ENCODE results near the gene SCN11A.

SCN11A gene

DNA sequence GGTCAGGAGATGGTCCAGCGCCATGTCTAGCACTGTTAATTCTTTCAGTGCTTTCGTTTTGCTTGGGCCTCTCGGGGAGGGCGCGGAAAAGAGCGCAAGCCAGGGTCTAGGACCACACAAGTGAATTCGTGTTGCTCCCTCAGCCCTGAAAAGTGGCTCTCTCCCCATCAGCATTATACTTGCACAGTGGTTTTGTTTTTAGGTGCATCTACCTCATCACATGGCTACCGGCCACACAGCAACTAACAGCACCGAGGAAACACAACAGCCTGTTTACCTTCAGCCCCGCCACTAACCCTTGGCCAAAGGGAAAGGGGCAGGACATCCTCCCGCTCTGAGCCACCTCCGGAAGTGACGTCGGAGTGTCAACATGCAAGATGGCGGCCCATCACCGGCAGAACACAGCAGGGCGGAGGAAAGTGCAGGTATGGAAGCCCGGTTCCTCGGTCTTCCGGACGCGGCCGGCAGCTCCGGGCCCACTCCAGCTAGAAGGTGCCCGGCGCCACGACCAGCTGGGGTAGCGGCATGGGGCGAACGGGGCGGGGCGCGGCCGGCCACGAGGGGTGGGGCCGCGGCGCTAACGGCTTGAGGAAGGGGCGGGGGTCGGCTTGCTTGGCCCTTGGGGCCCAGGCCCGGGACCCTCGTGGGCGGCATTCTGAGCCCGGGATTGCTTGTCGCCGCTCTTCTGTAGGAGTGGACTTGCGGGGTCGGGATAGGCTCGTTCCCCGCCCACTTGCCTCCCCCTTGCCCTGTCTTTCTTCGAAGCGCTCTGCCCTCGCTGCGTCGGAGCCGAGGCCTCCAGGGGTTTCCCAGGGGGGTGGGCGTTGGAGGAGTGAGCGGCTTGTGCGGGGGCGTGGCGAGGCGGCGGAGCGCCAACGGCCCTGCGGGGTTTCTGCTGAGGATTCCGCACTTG lies at the start of gene SCN11A, which contains the start of gene WDR48:
SCN11A (minus strand) TSS at position 296 of the 913 bp plus-strand sequence. CDS start 101,582 bp downstream, outside the sequence.
WDR48 (plus strand) TSS at position 368 of the 913 bp plus-strand sequence; CDS start at position 378, 10 bp downstream.
- peak; percentile 85 for DNase-seq (ENCODE audit: low read depth)

DNA sequence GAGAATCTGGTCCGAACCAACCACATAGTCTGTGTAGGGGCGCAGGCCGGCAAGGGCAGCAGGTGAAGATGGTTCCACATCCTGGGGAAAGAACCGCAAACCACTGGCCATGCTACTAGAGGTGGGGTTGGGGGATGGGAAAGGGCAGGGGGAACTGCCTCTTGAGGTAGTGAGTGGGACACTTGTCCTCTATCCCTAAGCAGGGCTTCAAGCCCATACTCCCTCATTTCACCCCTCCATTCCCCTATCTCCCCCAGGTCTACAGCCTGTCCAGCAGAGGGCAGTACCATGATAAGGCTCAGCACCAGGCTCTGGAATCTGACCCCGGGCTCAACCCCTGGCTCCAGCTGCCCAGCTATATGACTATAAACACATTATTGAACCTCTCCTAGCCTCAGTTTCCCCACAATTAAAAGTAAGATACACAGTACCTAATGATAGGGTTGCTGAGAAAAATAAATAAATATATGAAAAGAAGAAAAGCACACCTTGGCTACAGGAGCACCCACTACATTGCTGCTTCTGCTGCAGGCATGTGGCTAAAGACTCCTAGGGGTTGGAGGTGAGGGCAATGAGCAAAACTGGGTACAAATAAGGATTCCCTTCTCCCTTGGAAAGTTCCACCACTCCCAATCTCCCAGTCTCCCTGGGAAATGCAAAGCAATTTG lies 49.4 kb upstream of the SCN11A start:
- peak; percentile 23 for DNase-seq (ENCODE audit: low read depth)

DNA sequence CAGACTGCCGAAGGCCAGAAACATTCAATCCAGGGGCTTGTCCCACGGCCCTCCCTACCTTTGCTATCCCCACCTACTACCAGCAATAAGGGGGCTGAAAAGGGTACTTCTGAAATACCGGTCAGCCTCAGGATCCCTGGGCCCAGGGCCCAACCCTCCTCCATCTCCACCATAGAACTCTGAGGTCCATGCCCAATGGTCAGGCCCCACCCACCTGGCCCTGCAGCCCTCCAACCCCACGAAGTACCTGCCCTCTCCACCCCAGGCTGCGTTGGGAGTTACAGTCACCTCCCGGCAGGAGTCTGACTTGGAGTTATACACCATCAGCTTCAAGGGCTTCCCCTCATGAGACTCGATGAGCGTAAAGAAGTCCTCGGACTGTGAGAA lies 48.7 kb upstream of the SCN11A start:
- no peak for DNase-seq (ENCODE audit: low read depth)

DNA sequence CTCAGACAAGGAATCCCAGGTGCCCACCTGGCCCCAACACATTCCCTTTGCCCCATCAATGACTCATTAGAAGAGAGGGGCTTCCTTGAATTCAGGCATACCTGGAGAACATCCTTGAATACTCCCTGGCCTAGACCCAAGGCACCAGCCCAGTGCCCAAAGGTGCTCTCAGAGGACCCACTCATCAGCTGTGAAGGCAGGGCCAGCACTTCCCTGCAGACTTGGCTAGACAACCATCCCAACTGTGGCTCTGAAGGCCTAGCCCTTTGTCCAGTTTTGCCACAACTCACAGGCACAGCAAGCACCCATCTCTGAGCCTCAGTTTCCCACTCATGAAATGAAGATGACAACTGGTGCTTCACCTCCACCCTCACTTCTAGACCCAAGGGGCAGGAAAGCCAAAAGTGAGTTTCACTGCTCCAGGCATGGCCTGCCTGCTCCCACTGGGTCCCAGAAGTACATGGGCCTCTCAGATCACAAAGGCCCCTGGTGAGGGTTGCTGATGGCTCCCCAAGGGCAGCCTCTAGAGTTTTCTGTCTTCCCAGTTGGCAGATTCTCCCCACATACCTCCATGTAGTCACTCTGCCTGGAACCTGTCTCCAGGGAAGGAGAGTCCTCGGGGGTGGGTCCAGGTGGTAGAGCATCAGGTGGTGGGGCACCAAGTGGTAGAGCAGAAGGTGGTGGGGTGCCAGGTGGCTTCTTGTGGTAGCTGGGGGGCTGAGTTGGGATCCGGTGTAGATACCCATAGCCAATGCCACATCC lies 48.2 kb upstream of the SCN11A start:
- DNase-seq (ENCODE audit: low read depth), result no peak

DNA sequence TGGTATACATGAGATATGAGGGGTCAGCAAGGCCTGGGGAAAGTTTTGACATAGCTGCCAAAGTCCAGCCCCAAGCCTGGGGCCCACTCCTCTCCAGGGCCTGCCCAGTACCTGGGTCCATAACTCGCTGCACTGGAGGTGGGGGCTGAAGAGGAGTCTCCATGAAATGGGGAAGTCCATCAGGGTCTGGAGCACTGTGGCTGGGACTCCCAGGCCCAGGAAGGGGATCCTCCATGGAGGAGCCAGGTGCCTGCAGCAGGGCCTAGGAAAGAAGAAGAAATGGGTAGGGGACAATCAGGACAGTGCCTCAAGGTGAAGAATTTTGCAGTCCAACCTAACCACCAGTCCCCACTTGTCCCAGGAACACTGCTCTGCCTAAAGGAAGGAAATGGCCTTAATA lies 47.5 kb upstream of the SCN11A start:
- DNase-seq (ENCODE audit: low read depth), result no peak

DNA sequence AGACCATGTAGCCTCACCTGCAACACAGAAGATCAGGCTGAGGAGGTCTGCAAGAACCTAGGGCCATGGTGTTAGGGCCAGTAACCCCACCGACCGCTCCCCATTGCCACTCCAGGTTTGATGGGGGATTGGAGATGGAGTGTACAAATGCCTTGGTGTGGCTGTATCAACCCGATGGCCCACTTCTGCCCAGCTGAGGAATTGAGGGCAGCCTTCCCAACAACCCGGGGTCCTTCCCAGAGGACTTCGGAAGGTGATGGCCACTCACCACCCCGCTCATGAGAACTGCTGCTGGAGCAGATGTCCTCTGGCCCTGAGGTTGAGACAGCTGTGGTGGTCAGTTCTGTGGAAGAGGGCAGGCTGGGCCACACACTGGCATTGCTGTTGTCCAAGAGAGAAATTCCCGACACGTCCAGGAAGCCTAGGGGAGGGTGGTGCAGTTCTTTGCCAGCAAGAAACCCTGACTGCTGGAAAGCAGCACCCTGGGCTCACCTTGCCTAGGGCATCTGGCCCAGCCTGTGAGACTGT lies 46.8 kb upstream of the SCN11A start:
- no peak for DNase-seq (ENCODE audit: low read depth)

DNA sequence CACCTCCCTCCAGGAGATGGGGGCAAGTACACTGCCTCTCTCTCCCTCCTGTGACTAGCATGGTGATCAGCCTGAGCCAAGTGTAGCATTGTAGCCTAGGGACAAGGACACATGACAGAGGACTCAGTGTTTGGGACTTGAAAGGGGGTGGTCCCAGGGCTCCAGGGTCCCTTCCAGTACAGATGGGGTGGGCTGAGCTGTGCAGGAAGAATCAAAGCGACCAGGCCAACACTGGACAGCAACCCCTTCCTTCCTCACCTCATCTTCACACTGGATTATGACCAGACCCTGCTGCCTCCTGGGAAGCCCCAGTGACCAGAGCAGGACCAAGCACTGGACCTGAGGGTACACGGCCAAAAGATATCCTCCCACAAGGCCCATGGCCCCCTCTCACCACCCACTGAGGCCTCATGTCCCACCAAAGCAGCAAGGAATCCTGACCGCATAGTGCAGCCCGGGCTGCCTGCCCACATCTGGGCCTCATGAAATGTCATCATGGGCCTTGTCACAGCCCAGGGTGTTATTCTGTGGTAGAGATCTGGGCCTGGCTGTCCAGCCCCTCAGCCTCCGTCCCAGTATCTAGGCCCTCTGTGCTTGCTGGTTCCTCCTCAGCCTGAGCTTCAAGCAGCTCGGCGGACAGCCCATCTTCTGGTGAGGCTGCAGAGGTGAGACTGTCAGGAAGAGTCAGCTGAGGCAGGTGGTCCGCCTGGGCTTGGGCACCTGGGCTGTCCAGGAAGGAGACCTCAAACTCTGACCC lies 46.1 kb upstream of the SCN11A start:
- DNase-seq (ENCODE audit: low read depth), result no peak

DNA sequence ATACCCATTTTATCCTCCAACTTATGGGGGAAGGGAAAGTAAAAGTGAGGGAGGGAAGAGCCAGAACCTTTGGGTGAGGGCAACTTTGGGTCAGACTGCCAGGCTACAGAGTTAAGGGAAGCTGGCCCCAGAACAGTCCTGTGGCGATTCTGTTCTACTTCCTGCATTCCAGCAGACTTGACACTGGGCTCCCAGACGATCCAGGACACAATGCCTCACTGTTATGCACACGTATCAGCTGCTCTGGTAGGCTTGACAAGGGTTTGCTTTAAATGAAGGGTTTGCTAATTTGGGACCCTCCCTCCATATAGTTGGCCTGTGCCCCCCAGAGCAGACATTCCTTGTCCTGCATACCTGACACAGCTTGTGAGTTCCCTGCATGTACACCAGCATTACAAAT lies 45.0 kb upstream of the SCN11A start:
- no peak for DNase-seq (ENCODE audit: low read depth)

DNA sequence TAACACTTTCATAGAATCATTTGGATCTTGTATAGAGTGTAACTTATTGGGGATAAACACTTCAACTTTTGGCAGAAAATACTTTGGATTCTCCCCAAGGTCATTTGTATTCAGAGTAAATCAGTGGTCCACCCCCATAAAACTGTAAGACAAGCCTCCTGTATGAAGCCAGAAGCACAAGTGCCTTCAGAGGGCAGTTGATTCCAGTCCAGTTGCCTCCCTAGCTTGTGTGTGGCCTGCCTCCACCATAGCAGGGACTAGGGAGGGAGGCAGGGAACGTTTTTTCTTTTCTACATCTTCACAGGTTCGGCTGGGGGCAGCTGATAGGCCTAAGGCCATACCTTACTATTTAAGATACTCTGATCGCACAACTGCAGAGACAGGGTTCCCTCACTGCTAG lies 44.0 kb upstream of the SCN11A start:
- no peak for DNase-seq (ENCODE audit: low read depth)

DNA sequence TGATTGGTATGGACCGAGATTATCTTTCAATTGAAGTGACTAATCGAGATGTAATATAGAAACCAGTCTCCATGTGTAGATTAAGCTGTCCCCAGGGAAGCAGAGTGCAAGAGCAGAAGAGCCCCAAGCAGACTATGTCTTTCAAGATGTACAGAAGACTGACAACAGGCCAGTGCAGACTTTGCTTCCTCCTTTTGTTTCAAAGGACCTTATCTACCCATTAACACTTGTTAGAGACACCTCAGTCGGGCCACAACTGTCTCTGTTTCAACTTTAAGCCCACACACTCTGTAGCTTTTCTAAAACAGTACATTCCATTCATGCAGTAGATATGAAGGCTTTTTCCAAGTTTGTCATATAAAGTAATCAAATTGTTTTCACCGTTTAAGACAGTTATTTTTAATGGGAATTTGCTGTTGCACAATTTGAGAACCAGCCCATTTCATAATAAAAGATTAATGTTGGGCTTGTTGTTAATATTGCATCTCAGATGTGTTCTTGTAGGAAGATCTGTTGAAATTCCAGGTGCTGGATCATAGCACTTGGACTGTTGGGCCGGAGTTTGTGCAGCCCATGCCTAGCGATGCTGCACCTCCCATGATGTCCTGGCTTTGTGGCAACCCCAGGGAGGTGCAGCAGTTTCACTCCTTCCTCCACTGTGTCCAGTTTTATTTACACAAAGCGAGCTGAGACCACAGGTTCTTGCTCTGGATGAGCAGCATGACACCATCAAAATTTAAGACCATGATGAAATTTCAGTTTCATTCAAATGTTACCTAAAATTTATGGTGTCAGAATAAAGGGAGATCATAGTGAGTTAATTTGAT lies 43.3 kb upstream of the SCN11A start:
- no peak for DNase-seq (ENCODE audit: low read depth)

DNA sequence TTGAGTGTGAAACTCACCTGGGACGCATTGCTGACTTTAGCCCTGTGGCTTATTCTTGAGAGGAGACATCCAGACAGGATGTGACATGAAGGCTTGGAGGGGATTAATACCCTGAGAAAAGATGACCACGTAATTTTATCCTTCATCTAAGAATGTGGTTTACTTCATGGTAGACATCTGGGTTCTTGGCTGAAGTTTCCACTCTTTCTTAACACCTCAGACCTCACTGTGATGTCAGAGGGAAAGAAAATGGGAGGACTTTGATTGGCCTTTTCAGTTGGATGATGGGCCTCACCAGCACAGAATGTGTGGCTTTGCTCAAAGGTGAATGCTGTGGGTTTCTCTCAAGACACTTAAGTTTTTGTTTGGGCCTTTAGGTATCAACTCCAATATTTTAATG lies 39.2 kb upstream of the SCN11A start:
- DNase-seq (ENCODE audit: low read depth), result no peak

DNA sequence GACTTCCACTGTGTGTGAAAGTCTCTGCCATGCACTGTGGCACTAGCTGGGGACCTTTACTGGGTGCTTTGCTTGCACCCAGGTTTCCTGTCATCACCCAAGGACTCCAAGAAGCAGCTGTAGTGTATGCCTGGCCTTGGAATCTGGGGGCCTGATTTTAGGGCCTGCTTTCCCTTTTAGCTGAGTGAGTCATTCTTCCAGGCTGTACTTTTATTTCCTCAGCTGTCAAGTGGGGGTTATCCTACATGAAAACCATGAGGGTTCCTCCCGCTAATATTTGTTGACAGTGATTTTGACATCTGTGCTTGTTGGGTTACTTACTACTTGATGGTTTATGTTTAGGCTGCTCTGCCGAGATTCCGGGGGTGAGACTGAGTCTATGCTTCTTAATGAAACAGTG lies 37.1 kb upstream of the SCN11A start:
- no peak for DNase-seq (ENCODE audit: low read depth)

DNA sequence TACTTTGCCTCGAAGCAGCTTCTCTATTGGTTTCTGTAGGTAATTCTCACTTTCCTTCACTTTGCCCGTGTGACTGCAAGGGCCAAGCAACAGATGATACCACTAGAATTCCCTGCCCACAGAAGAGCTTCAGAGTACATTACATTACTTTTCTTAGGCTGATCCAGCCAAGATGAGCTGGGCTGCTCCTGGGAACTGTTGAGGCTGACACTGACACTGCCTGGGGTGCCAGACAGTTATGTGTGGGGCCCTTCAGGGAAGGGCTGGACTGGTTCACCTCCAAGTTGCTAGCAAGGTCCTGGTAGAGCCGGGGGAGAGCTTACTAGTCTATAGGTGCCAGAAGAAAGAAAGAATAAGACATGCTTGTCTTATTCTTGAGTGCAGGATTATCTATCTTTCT lies 36.7 kb upstream of the SCN11A start:
- no peak for DNase-seq (ENCODE audit: low read depth)

DNA sequence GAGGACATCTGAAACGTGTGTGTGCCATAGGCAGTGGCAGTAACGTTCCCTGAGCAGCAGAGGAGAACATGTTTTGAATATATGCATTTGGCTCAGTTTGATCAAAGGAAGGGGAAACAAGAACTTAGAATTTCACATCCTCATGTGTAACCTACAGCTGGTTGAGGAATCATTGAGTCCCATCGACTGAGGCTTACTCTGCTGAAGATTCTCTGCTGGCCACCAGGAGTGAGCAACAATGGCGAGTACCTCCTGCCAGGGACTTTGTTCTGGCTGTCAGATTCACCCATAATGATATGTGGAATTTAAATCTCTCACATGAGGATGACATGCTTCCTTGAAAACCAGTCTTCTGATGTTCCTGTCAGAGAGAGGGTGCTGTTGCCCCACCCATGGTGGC lies 34.4 kb upstream of the SCN11A start:
- DNase-seq (ENCODE audit: low read depth), result no peak

DNA sequence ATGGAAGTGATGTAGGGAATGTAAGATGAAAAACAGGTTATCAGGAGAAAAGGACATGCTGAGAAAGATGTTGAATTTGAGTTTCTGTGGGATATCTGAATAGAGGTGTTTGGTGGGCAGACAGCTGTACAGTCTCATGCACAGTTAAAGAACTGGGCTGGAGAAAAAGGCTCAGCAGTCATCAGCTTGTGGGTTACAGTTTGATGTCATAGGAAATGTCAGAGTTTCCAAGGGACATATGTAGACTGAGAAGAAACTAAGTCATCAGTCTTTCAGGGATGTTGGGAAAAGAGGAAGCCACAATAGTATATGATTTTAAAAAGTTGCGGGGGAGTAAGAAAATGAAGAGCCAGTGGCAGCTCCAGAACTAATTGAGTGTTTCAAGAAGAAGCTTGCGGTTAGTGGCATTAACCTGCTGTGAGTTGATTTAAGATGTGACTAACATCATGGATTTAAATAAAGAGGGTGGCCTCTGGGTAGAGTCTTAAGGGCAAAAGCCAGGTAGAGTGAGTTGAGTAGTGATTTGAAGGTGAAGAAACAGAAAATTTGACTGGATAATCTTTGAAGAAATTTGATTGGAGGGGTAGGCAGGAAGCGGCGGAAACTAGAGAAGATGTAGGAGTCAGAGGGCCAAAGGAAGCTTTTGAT lies 31.0 kb upstream of the SCN11A start:
- no peak for DNase-seq (ENCODE audit: low read depth)

DNA sequence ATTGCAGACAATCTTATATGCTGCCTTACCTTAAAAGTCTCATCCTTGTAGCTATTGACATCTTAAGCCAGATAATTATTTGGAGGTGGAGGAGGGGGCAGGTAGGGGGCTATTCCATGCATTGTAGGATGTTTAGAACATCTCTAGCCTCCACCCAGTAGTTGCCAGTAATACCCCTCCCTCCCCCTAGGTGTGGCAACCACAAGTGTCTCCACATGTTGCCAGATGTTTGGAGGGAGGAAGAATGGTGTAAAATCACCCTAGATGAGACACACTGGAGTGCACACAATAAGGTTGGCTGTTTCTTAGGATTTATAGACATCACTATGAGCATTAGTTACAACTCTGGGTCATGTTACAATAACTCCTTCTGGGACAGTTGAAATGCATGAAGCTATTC lies 28.3 kb upstream of the SCN11A start:
- no peak for DNase-seq (ENCODE audit: low read depth)

DNA sequence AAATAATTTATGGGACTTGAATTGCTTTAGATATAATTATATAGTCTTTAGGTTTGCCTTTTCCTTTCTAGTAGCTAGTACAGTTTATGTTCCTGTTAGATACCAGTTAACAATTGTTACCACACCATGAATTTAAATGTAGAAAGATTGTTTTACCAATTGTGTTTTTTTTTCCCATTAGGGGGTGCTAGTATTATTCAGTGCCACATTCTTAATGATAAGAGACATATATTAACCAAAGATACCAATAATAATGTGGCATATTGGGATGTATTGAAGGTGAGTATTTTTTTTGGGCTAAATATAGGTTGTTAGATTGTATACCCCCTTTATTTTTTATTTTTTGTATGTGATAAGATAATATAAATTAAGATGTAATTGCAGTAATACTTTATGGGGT lies 27.8 kb upstream of the SCN11A start:
- no peak for DNase-seq (ENCODE audit: low read depth)

DNA sequence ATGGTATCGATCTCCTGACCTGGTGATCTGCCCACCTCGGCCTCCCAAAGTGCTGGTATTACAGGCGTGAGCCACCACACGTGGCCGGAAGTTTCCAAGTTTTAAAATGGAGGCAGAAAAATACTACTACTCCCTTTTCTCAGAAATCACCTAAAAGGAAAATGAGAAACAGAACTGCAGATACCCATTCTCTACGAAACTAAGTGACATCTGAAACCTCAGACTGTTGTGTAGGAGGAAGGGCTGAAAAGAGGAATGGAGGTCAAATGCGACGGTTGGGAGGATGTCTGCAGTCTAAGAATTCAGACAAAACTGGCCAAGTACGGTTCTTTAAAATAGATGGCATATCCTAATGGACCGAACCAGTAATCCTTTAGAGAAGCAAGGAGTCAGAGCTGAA lies 24.2 kb upstream of the SCN11A start:
- DNase-seq (ENCODE audit: low read depth), result no peak

DNA sequence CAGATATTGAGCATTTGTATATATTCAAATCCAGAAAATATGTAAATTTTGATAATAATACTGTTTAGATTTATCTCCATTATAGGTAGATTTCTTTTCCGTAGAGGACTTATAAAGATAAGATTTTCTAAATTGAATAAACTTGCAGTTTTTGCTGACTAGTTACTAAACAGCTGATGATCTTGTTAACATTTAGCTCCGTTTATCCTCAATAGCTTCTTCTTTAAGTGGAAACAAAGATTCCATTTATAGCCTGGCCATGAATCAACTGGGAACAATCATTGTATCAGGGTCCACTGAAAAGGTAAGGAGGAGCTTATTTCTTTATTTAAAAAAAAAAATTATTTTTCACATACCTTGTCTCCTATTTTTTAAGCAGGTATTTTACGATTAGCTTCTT lies 16.8 kb upstream of the SCN11A start:
- DNase-seq (ENCODE audit: low read depth), result no peak

DNA sequence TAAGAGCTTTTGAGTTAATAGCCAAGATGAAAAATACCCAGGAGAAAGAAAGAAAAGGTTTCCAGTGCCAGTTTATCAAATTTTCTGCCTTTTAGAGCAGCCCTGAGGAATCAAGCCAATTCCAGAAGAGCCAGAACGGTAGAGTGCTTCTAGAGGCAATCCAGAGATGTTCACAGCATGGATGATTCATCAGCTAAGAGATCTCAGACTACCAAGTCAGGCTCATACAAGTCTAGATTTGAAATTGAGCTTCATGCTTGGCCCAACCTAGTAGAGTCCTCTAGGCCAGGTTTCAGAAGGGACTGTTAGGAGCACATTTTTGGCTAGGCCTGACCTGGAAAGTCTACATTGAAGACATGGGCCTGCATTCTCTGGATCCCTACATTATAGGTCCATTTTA lies 15.5 kb upstream of the SCN11A start:
- DNase-seq (ENCODE audit: low read depth), result no peak

All from activated T-helper 1 cell treated with Interleukin-2 at 50 U/mL for 16 hours (primary cell).